ENCODE results near the gene CD19.
"Not testable (repeated sequence)": the region's sequence is repeated elsewhere in the genome, so short reads cannot be mapped to it uniquely, and the experiment has no call there.

CD19 gene

DNA sequence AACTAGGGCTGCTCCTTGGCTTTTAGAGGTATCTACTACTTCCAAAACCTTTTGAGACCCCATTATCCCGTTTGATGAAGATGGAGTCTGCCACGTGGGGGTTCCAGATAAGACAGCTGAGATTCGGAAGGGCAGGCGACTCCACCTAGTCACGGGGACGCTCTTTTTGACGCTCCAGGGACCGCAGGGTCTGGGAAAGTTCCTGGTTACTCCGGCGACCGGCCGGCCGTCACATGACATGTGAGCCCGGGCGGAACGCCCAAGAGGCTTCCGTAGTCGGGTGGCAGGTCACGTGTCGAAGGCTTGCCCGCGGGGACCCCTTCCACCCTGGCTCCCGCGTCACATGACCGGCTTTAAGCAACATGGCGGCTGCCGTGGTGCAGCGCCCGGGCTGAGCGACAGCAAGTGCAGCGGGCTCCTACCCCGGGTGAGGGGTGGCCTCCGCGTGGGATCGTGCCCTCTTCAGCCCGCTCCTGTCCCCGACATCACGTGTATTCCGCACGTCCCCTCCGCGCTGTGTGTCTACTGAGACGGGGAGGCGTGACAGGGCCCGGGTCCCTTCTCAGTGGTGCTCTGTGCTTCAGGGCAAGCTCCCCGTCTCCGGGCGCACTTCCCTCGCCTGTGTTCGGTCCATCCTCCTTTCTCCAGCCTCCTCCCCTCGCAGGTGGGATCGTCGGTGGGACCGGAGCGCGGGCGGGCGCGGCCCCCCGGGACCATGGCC, 42.8 kb downstream of the CD19 start, which contains the start of gene SPNS1:
Gene SPNS1 (plus strand): TSS at position 342 of the 721 bp plus-strand sequence. CDS start 374 bp downstream, at position 716.
- DNase-seq (ENCODE audit: low read depth, low spot score): peak; percentile 97
- H3K9ac ChIP-seq (ENCODE audit: insufficient read length, low read depth): peak within 1 kb of the TSS; percentile 97
- TF ChIP-seq ZNF274 (IDR thresholded peaks at IDR 0.05; ENCODE audit: low read depth, low read length): no peak
- TF ChIP-seq YY1 (IDR thresholded peaks at IDR 0.05; ENCODE audit: insufficient read depth, insufficient read length): peak; percentile 93
- no peaks in the 10 kb centered on the region for H3K9me3 ChIP-seq (ENCODE audit: insufficient read depth, low read length)
- H3K4me1 ChIP-seq (ENCODE audit: insufficient read depth, insufficient read length): peaks cover 7% of the 10 kb centered on the region
- H3K36me3 ChIP-seq (ENCODE audit: insufficient read depth, insufficient read length, low read length): peaks cover 27% of the 10 kb centered on the region
- peak within 1 kb of the TSS; percentile 100 for H3K4me3 ChIP-seq (ENCODE audit: insufficient read length, low read depth)
- no peaks in the 10 kb centered on the region for H3K27me3 ChIP-seq (ENCODE audit: insufficient read depth, insufficient read length)

GRCh38 chr16:28975158-28975599, 43.4 kb downstream of the CD19 start:
- TF ChIP-seq YY1 (IDR thresholded peaks at IDR 0.05; ENCODE audit: insufficient read depth, insufficient read length) (no peak), SUZ12 (IDR thresholded peaks at IDR 0.05; ENCODE audit: extremely low read depth, insufficient read depth, insufficient read length) (no peak), ZNF274 (IDR thresholded peaks at IDR 0.05; ENCODE audit: low read depth, low read length) (no peak)
- Histone ChIP-seq H3K4me1 (ENCODE audit: insufficient read depth, insufficient read length) (peaks cover 7% of the 10 kb centered on the region), H3K4me3 (ENCODE audit: insufficient read length, low read depth) (peak overlapping the region; percentile 100), H3K36me3 (ENCODE audit: insufficient read depth, insufficient read length, low read length) (peaks cover 27% of the 10 kb centered on the region), H3K27me3 (ENCODE audit: insufficient read depth, insufficient read length) (no peaks in the 10 kb centered on the region), H3K9ac (ENCODE audit: insufficient read length, low read depth) (peak overlapping the region; percentile 97), H3K9me3 (ENCODE audit: insufficient read depth, low read length) (no peaks in the 10 kb centered on the region)
- DNase-seq (ENCODE audit: low read depth, low spot score): no peak

DNA sequence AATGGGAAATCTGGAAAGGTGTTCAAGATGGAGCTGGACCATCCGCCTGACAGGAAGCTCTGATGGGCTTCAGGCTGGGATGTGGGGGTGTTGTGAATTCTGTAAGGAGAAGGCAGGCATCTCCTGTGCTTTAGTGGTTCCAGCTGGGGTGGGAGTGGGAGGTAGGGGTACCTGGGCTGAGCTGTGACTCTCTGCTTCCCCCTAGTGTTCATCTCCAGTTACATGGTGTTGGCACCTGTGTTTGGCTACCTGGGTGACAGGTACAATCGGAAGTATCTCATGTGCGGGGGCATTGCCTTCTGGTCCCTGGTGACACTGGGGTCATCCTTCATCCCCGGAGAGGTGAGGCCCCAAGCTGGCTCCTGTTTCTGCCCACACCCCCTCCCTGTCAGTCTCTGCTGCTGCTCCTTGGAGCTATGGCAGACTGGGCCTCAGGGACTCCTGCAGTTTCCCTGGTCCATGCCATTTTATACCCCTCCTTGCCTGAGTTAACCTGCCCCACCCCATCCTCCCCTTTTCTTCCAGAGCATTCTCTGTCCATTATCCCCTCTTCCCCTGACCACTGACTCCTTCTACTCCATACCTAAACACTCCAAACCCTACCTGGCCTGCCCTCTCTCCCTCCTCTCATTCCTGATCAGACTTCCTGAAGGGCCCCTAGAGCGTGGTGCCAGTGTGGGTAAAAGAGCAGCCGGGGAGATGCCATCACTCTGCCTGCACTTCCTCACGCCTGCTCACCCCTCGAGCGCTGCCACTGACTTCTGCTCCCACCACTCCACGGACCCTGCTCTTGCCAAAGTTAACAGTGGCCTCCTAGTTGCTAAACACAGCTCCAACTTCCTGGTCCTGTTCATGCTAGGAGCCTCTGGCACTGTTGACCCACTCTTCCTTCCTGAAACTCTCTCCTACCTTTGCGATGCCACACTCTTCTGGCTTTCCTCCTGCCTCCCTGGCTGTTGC, 46.2 kb downstream of the CD19 start:
- Histone ChIP-seq H3K4me1 (ENCODE audit: insufficient read depth, insufficient read length) (peaks cover 7% of the 10 kb centered on the region), H3K36me3 (ENCODE audit: insufficient read depth, insufficient read length, low read length) (peaks cover 53% of the 10 kb centered on the region), H3K27me3 (ENCODE audit: insufficient read depth, insufficient read length) (no peaks in the 10 kb centered on the region), H3K9me3 (ENCODE audit: insufficient read depth, low read length) (peaks cover 13% of the 10 kb centered on the region; the same call in 1 of the 2 replicates), H3K9ac (ENCODE audit: insufficient read length, low read depth) (no peak overlapping the region), H3K4me3 (ENCODE audit: insufficient read length, low read depth) (no peak overlapping the region)
- peak; percentile 9 for DNase-seq (ENCODE audit: low read depth, low spot score)
- TF ChIP-seq SUZ12 (IDR thresholded peaks at IDR 0.05; ENCODE audit: extremely low read depth, insufficient read depth, insufficient read length): no peak
- TF ChIP-seq YY1 (IDR thresholded peaks at IDR 0.05; ENCODE audit: insufficient read depth, insufficient read length): no peak

- not testable (repeated sequence) for H3K9ac ChIP-seq (ENCODE audit: insufficient read length, low read depth)
These were observed 48.6 kb downstream of the CD19 start for GRCh38 chr16:28980330-28980729.

DNA sequence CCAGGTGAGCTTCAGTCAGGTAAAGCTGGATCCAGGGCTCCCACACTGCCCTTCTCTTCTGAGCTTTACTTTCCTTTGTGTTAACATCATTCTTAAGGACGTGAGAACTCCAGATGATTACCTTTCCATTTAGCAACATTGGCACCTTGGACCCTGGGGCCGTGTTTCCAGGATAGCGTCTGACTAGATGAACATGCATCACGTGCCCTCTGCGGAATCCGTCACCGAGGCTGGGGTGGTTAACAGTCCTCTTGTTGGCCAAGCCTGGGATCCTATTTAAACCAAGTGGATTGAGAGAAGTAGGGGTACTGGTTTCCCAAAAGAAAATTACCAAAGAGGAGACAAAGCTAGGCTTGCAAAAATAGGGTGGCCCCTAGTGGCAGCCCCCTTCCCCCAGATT, 49.2 kb downstream of the CD19 start:
- TF ChIP-seq ZNF274 (IDR thresholded peaks at IDR 0.05; ENCODE audit: low read depth, low read length) (no peak), SUZ12 (IDR thresholded peaks at IDR 0.05; ENCODE audit: extremely low read depth, insufficient read depth, insufficient read length) (no peak), YY1 (IDR thresholded peaks at IDR 0.05; ENCODE audit: insufficient read depth, insufficient read length) (no peak)
- no peaks in the 10 kb centered on the region for H3K4me1 ChIP-seq (ENCODE audit: insufficient read depth, insufficient read length)
- no peaks in the 10 kb centered on the region for H3K27me3 ChIP-seq (ENCODE audit: insufficient read depth, insufficient read length)
- DNase-seq (ENCODE audit: low read depth, low spot score): no peak
- peaks cover 76% of the 10 kb centered on the region for H3K36me3 ChIP-seq (ENCODE audit: insufficient read depth, insufficient read length, low read length)
- H3K9me3 ChIP-seq (ENCODE audit: insufficient read depth, low read length): peaks cover 13% of the 10 kb centered on the region; the same call in 1 of the 2 replicates
- H3K9ac ChIP-seq (ENCODE audit: insufficient read length, low read depth): no peak overlapping the region
- no peak overlapping the region for H3K4me3 ChIP-seq (ENCODE audit: insufficient read length, low read depth)

More at GRCh38 chr16:28980330-28980729, 48.6 kb downstream of the CD19 start:
- H3K4me3 ChIP-seq (ENCODE audit: insufficient read length, low read depth); H3K27me3 ChIP-seq (ENCODE audit: insufficient read depth, insufficient read length); DNase-seq (ENCODE audit: low read depth, low spot score); H3K4me1 ChIP-seq (ENCODE audit: insufficient read depth, insufficient read length): not testable (repeated sequence)
- Histone ChIP-seq H3K9me3 (ENCODE audit: insufficient read depth, low read length) (peaks cover 13% of the 10 kb centered on the region; the same call in 1 of the 2 replicates), H3K36me3 (ENCODE audit: insufficient read depth, insufficient read length, low read length) (peaks cover 70% of the 10 kb centered on the region)

DNA sequence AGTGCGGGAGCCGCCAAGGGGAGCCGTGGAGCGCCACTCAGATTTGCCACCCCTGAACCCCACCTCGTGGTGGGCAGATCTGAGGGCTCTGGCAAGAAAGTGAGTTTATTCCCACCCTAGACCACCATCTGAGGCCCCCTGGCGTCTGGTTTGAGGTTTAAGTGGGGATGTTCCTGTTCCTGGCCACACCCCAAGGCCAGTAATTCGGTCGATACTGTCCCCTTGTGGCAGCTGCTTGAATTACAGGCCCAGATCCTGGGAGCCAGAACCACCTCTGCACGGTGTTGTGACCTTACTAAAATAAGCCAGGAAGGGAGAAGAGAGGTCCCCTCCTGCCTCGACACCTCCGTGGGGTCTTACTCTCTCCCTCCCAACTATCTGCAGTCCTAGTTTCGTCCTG, 49.7 kb downstream of the CD19 start:
- H3K4me1 ChIP-seq (ENCODE audit: insufficient read depth, insufficient read length): no peaks in the 10 kb centered on the region
- DNase-seq (ENCODE audit: low read depth, low spot score): peak; percentile 30
- TF ChIP-seq ZNF274 (IDR thresholded peaks at IDR 0.05; ENCODE audit: low read depth, low read length) (no peak), SUZ12 (IDR thresholded peaks at IDR 0.05; ENCODE audit: extremely low read depth, insufficient read depth, insufficient read length) (no peak), YY1 (IDR thresholded peaks at IDR 0.05; ENCODE audit: insufficient read depth, insufficient read length) (no peak)
- H3K9me3 ChIP-seq (ENCODE audit: insufficient read depth, low read length): peaks cover 13% of the 10 kb centered on the region; the same call in 1 of the 2 replicates
- no peak overlapping the region for H3K9ac ChIP-seq (ENCODE audit: insufficient read length, low read depth)
- H3K4me3 ChIP-seq (ENCODE audit: insufficient read length, low read depth): no peak overlapping the region
- no peaks in the 10 kb centered on the region for H3K27me3 ChIP-seq (ENCODE audit: insufficient read depth, insufficient read length)
- H3K36me3 ChIP-seq (ENCODE audit: insufficient read depth, insufficient read length, low read length): peaks cover 80% of the 10 kb centered on the region

GRCh38 chr16:28982418-28982817, 50.6 kb downstream of the CD19 start:
- H3K36me3 ChIP-seq (ENCODE audit: insufficient read depth, insufficient read length, low read length): peaks cover 83% of the 10 kb centered on the region

More at GRCh38 chr16:28982418-28982817, 50.6 kb downstream of the CD19 start:
- no peak for DNase-seq (ENCODE audit: low read depth, low spot score)
- Histone ChIP-seq H3K9ac (ENCODE audit: insufficient read length, low read depth) (no peak overlapping the region), H3K4me1 (ENCODE audit: insufficient read depth, insufficient read length) (no peaks in the 10 kb centered on the region), H3K27me3 (ENCODE audit: insufficient read depth, insufficient read length) (no peaks in the 10 kb centered on the region), H3K4me3 (ENCODE audit: insufficient read length, low read depth) (no peak overlapping the region), H3K9me3 (ENCODE audit: insufficient read depth, low read length) (peaks cover 13% of the 10 kb centered on the region; the same call in 1 of the 2 replicates)
- TF ChIP-seq ZNF274 (IDR thresholded peaks at IDR 0.05; ENCODE audit: low read depth, low read length) (no peak), SUZ12 (IDR thresholded peaks at IDR 0.05; ENCODE audit: extremely low read depth, insufficient read depth, insufficient read length) (no peak)

All from NT2/D1 (cell line).